NCI-H1436 (cell line): Measurements from ENCODE around the gene RPS6KA3.
"Not testable (repeated sequence)": the region's sequence is repeated elsewhere in the genome, so short reads cannot be mapped to it uniquely, and the experiment has no call there.

Source experiments
- DNase-seq: peaks from one replicate; lab custom pipeline; 2025; lab: John Stamatoyannopoulos, UW

The RPS6KA3 gene

GRCh38 chrX:20143111-20143510 lies 123.6 kb downstream of the RPS6KA3 start:
- no peak for DNase-seq

- peak; percentile 92 for DNase-seq
These were observed 125.2 kb downstream of the RPS6KA3 start, which contains the start of gene EIF1AX for GRCh38 chrX:20141281-20142220. EIF1AX (minus strand) TSS chrX:20141838; CDS start chrX:20141640, 198 bp downstream.

GRCh38 chrX:20140420-20140819 lies 126.3 kb downstream of the RPS6KA3 start:
- DNase-seq: no peak

- DNase-seq: no peak
These were observed 126.7 kb downstream of the RPS6KA3 start for GRCh38 chrX:20139966-20140365.

GRCh38 chrX:20135944-20136343 lies 130.8 kb downstream of the RPS6KA3 start:
- no peak for DNase-seq

- no peak for DNase-seq
These were observed 134.0 kb downstream of the RPS6KA3 start for GRCh38 chrX:20132666-20133065.

- DNase-seq: no peak
These were observed 136.4 kb downstream of the RPS6KA3 start for GRCh38 chrX:20130357-20130756.

- DNase-seq: no peak
These were observed 137.2 kb downstream of the RPS6KA3 start for GRCh38 chrX:20129547-20129946.

- DNase-seq: no peak
These were observed 138.0 kb downstream of the RPS6KA3 start for GRCh38 chrX:20128670-20129069.

- DNase-seq: not testable (repeated sequence)
These were observed 139.3 kb downstream of the RPS6KA3 start for GRCh38 chrX:20127440-20127839.

- DNase-seq: not testable (repeated sequence)
These were observed 139.9 kb downstream of the RPS6KA3 start for GRCh38 chrX:20126833-20127232.

GRCh38 chrX:20124964-20125363 lies 141.7 kb downstream of the RPS6KA3 start:
- no peak for DNase-seq

GRCh38 chrX:20118065-20118824 lies 148.5 kb downstream of the RPS6KA3 start:
- DNase-seq: no peak

GRCh38 chrX:20116577-20117240 lies 150.0 kb downstream of the RPS6KA3 start, which contains the start of gene MAP7D2:
MAP7D2 (minus strand) TSS chrX:20116907; CDS start chrX:20116879, 28 bp downstream.
- no peak for DNase-seq

- no peak for DNase-seq
These were observed 150.6 kb downstream of the RPS6KA3 start for GRCh38 chrX:20116087-20116576.

GRCh38 chrX:20112022-20112774 lies 154.5 kb downstream of the RPS6KA3 start:
- DNase-seq: no peak

GRCh38 chrX:20111271-20111670 lies 155.4 kb downstream of the RPS6KA3 start:
- no peak for DNase-seq

- no peak for DNase-seq
These were observed 164.7 kb downstream of the RPS6KA3 start for GRCh38 chrX:20101934-20102581.
